PC-3 (cell line): Measurements from ENCODE around the gene ITGA1. TPM values are rescaled to one million over a fixed set of nuclear protein-coding genes. Genes with fewer than 3 reads are reported as not detected.

Experiments
- ATAC-seq: fragments of 200-7000 bp; cut with Tn5 transposase; 2 replicates; pipeline ENCODE4 v1.9.1; 2020; ENCODE audit warnings: mild to moderate bottlenecking, moderate library complexity
- BruUV-seq: library from RNA; stranded (reverse); fragments of 400-500 nt; replicated peaks from 2 replicates; lab custom pipeline; 2021; lab: Mats Ljungman, UMichigan
- CTCF ChIA-PET: fragments of 300-600 bp; sonication (Branson Sonifier 250); formaldehyde crosslinking; loops from one replicate; lab custom pipeline; 2022; ENCODE audit warnings: antibody characterized with exemption; lab: Charles Lee
- POLR2A ChIA-PET: fragments of 300-600 bp; sonication (Branson Sonifier 250); formaldehyde crosslinking; loops from one replicate; lab custom pipeline; 2022; ENCODE audit warnings: antibody characterized with exemption; ENCODE audit not compliant: unreplicated experiment; lab: Charles Lee
- DNase-seq: peaks from one replicate; pipeline ENCODE4 v3.0.0-alpha.2; 2015
- H2AFZ ChIP-seq: fragments of 300-600 bp; sonication (generic); 2 replicates; pipeline ENCODE4 v1.6.0; 2016; ENCODE audit warnings: antibody characterized with exemption, low read length
- H3F3A ChIP-seq: fragments of 300-600 bp; sonication (generic); one replicate; pipeline ENCODE4 v1.6.0; 2017; ENCODE audit warnings: antibody characterized with exemption, low read length, control low read depth, mild to moderate bottlenecking; ENCODE audit not compliant: unreplicated experiment
- H3K27ac ChIP-seq: fragments of 300-600 bp; sonication (generic); 2 replicates; pipeline ENCODE4 v1.5.1; 2016; ENCODE audit warnings: mild to moderate bottlenecking, low read length
- H3K27me3 ChIP-seq: fragments of 300-600 bp; sonication (generic); 2 replicates; pipeline ENCODE4 v1.6.1; 2016; ENCODE audit warnings: low read length, mixed read lengths
- H3K36me3 ChIP-seq: fragments of 300-600 bp; sonication (generic); 2 replicates; pipeline ENCODE4 v1.6.1; 2016; ENCODE audit warnings: low read depth, mixed run types, low read length, mixed read lengths
- H3K4me1 ChIP-seq: fragments of 300-600 bp; sonication (generic); 2 replicates; pipeline ENCODE4 v1.5.1; 2016; ENCODE audit warnings: low read length; ENCODE audit not compliant: insufficient read depth
- H3K4me2 ChIP-seq: fragments of 300-600 bp; sonication (generic); 2 replicates; pipeline ENCODE4 v1.6.0; 2016; ENCODE audit warnings: low read length
- H3K4me3 ChIP-seq: fragments of 300-600 bp; sonication (generic); 2 replicates; pipeline ENCODE4 v1.5.1; 2016; ENCODE audit warnings: mild to moderate bottlenecking, low read length, mixed read lengths
- H3K79me2 ChIP-seq: fragments of 300-600 bp; sonication (generic); 2 replicates; pipeline ENCODE4 v1.6.1; 2017; ENCODE audit warnings: low read length, mixed read lengths
- H3K9ac ChIP-seq: fragments of 300-600 bp; sonication (generic); 2 replicates; pipeline ENCODE4 v1.6.0; 2016; ENCODE audit warnings: mild to moderate bottlenecking, low read length
- H3K9me2 ChIP-seq: fragments of 300-600 bp; sonication (generic); replicated peaks from 2 replicates; pipeline ENCODE4 v1.6.1; 2016; ENCODE audit warnings: mixed run types, low read length, mixed read lengths
- H3K9me3 ChIP-seq: fragments of 300-600 bp; sonication (generic); 2 replicates; pipeline ENCODE4 v1.6.1; 2016; ENCODE audit warnings: low read length, mixed read lengths
- H4K20me1 ChIP-seq: fragments of 300-600 bp; sonication (generic); 2 replicates; pipeline ENCODE4 v1.6.1; 2016; ENCODE audit warnings: low read length, mixed read lengths
- CTCF ChIP-seq: fragments of 300-600 bp; sonication (generic); conservative IDR thresholded peaks from 2 replicates; pipeline ENCODE4 v1.5.1; 2017; ENCODE audit warnings: antibody characterized with exemption, low read depth, mild to moderate bottlenecking, low read length
- EZH2 ChIP-seq: fragments of 300-600 bp; sonication (generic); IDR thresholded peaks from one replicate; pipeline ENCODE4 v1.6.1; 2017; ENCODE audit warnings: antibody characterized with exemption, mild to moderate bottlenecking, low read length; ENCODE audit not compliant: unreplicated experiment
- EZH2phosphoT487 ChIP-seq: fragments of 300-600 bp; sonication (generic); IDR thresholded peaks from 2 replicates; pipeline ENCODE4 v1.6.1; 2018; ENCODE audit warnings: mild to moderate bottlenecking, antibody characterized with exemption, low read length, borderline replicate concordance
- intact Hi-C: fragments of 100-400 bp; cut with micrococcal nuclease; formaldehyde crosslinking; loops from 2 replicates; pipeline ENCODE4 v1.9.0; 2023
- total RNA-seq: library from RNA; depleted of rRNA; stranded (reverse); fragments of >200 nt; gene quantifications from 2 replicates; pipeline ENCODE4 v1.2.3, GENCODE V29; 2014

The ITGA1 gene
- total RNA-seq, 1 experiment from 2014 or later: 4.7 TPM

GRCh38 chr5:52909192-52909591, 121.5 kb downstream of the ITGA1 start:
- H3K4me3 ChIP-seq: no peak overlapping the region
- H3K79me2 ChIP-seq: no peaks in the 10 kb centered on the region
- no peaks in the 10 kb centered on the region for H3K9me2 ChIP-seq
- no peaks in the 10 kb centered on the region for H3K9me3 ChIP-seq
- ATAC-seq (no peak), DNase-seq (no peak)
- intact Hi-C loops: no loop called here
- H3K27ac ChIP-seq: no peak overlapping the region
- H3K36me3 ChIP-seq: no peaks in the 10 kb centered on the region
- ChIA-PET POLR2A (no interaction called here), CTCF (no interaction called here)
- no peaks in the 10 kb centered on the region for H3K27me3 ChIP-seq
- TF ChIP-seq EZH2: no peak
- H3F3A ChIP-seq: no peaks in the 10 kb centered on the region
- H3K9ac ChIP-seq: no peak overlapping the region
- H3K4me2 ChIP-seq: no peak overlapping the region
- no peak overlapping the region for H2AFZ ChIP-seq
- BruUV-seq: no TSS peak
- H3K4me1 ChIP-seq: no peaks in the 10 kb centered on the region
- no peaks in the 10 kb centered on the region for H4K20me1 ChIP-seq

- no TSS peak for BruUV-seq
- Histone ChIP-seq H3K4me3 (no peak overlapping the region), H3K4me1 (no peaks in the 10 kb centered on the region), H3K9me3 (no peaks in the 10 kb centered on the region), H3F3A (no peaks in the 10 kb centered on the region), H3K36me3 (no peaks in the 10 kb centered on the region), H4K20me1 (no peaks in the 10 kb centered on the region), H3K27ac (no peak overlapping the region), H3K4me2 (no peak overlapping the region), H3K9me2 (no peaks in the 10 kb centered on the region), H3K9ac (no peak overlapping the region), H3K79me2 (no peaks in the 10 kb centered on the region), H3K27me3 (no peaks in the 10 kb centered on the region), H2AFZ (no peak overlapping the region)
- DNase-seq (no peak), ATAC-seq (no peak)
- ChIA-PET POLR2A (no interaction called here), CTCF (no interaction called here)
- TF ChIP-seq EZH2phosphoT487: no peak
- no peak for TF ChIP-seq EZH2
- TF ChIP-seq CTCF: no peak
- intact Hi-C loops: no loop called here
These were observed 122.4 kb downstream of the ITGA1 start for GRCh38 chr5:52910071-52910470.

GRCh38 chr5:52915176-52915875, 127.6 kb downstream of the ITGA1 start:
- ChIA-PET CTCF (interaction anchor here (0.6 to 1.5 kb wide), 12 partner anchors 9 to 251 kb away, joined by 3 to 8 read pairs (median 3); partner anchors contain the start of genes ITGA1 and PELO), POLR2A (interaction anchor here (0.5 to 0.7 kb wide), 3 partner anchors 112 to 373 kb away, joined by 3 to 6 read pairs (median 6); no protein-coding TSS in a partner anchor)
- peak overlapping the region; percentile 55 for H3K4me3 ChIP-seq
- H3K79me2 ChIP-seq: no peaks in the 10 kb centered on the region
- H3K9ac ChIP-seq: peak overlapping the region; percentile 23; the same call in 1 of the 2 replicates
- intact Hi-C loops: loop anchor here (1.0 to 2.0 kb wide), 4 partner anchors 116 to 251 kb away; partner anchors contain the start of genes ITGA1 and PELO
- H3K4me1 ChIP-seq: no peaks in the 10 kb centered on the region
- H3K9me2 ChIP-seq: no peaks in the 10 kb centered on the region
- H3F3A ChIP-seq: no peaks in the 10 kb centered on the region
- H4K20me1 ChIP-seq: no peaks in the 10 kb centered on the region
- 0 out of 2 replicates have a peak overlapping the region, but pooled peaks have one; percentile 14 for H3K27ac ChIP-seq
- no TSS peak for BruUV-seq
- ATAC-seq: peak; percentile 97
- TF ChIP-seq CTCF (peak; percentile 89), EZH2 (no peak)
- H3K27me3 ChIP-seq: no peaks in the 10 kb centered on the region
- H3K9me3 ChIP-seq: no peaks in the 10 kb centered on the region
- H3K36me3 ChIP-seq: no peaks in the 10 kb centered on the region; the same call in 1 of the 2 replicates
- peak overlapping the region; percentile 64 for H2AFZ ChIP-seq
- peak; percentile 76 for DNase-seq
- H3K4me2 ChIP-seq: peak overlapping the region; percentile 78
